Endothelial cell of umbilical vein (primary cell): ENCODE measurements around the gene CIDEC.
"Not testable (repeated sequence)": the region's sequence is repeated elsewhere in the genome, so short reads cannot be mapped to it uniquely, and the experiment has no call there.

Experiments used
- CTCF ChIP-seq, 2 donors: IDR thresholded peaks; 1 replicate in 1 of 2; 2 replicates in 1 of 2; pipeline ENCODE4 v1.5.1; 2011; ENCODE audit warnings: low read length in 2 of 2, mild to moderate bottlenecking in 2 of 2, moderate library complexity in 2 of 2, control low read depth in 1 of 2, inconsistent platforms in 1 of 2, low read depth in 1 of 2; ENCODE audit not compliant: insufficient read depth in 1 of 2; ENCODE audit errors: extremely low read depth in 1 of 2
- EZH2 ChIP-seq: IDR thresholded peaks from 2 replicates; pipeline ENCODE4 v1.6.1; 2012; ENCODE audit warnings: borderline replicate concordance, low read depth, mild to moderate bottlenecking, moderate library complexity, low read length, inconsistent platforms; ENCODE audit not compliant: severe bottlenecking
- FOS ChIP-seq: IDR thresholded peaks from 2 replicates; pipeline ENCODE4 v1.6.1; 2011; ENCODE audit warnings: mild to moderate bottlenecking, low read length, moderate library complexity, borderline replicate concordance; ENCODE audit not compliant: insufficient read depth
- JUN ChIP-seq: IDR thresholded peaks from 2 replicates; pipeline ENCODE4 v1.6.1; 2011; ENCODE audit warnings: borderline replicate concordance, low read depth; ENCODE audit not compliant: insufficient read length, insufficient read depth
- POLR2A ChIP-seq: IDR thresholded peaks from 2 replicates; pipeline ENCODE4 v1.6.1; 2012; ENCODE audit warnings: low read depth, mild to moderate bottlenecking, control low read depth, low read length
- POLR2AphosphoS5 ChIP-seq: IDR thresholded peaks from 2 replicates; pipeline ENCODE4 v1.6.1; 2012; ENCODE audit warnings: low read depth, mild to moderate bottlenecking, control low read depth, low read length, moderate library complexity; ENCODE audit not compliant: insufficient read depth
- TF ChIP-seq, protein P1 (sequence below): IDR thresholded peaks from 2 replicates; pipeline ENCODE4 v1.6.1; 2011; ENCODE audit not compliant: insufficient read depth, insufficient read length

DNA sequence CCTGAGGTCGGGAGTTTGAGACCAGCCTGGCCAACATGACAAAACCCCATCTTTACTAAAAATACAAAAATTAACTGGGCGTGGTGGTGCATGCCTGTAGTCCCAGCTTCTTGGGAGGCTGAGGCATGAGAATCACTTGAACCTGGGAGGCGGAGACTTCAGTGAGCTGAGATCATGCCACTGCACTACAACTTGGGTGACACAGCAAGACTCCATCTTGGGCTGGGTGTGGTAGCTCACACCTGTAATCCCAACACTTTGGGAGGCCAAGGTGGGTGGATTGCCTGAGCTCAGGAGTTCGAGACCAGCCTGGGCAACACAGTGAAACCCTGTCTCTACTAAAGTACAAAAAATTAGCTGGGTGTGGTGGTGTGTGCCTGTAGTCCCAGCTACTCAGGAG lies 3.8 kb downstream of the CIDEC start:
- TF ChIP-seq CTCF (IDR thresholded peaks at IDR 0.05; ENCODE audit: extremely low read depth in 1 of 2, insufficient read depth in 1 of 2, low read depth in 1 of 2, low read length in 2 of 2); POLR2A; POLR2AphosphoS5; EZH2; FOS; JUN: not testable (repeated sequence)
- TF ChIP-seq, protein P1, sequence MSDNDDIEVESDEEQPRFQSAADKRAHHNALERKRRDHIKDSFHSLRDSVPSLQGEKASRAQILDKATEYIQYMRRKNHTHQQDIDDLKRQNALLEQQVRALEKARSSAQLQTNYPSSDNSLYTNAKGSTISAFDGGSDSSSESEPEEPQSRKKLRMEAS, result not testable (repeated sequence)
